Muscle of leg (tissue), 11 donors: ENCODE measurements around the gene DDX41. TPM values are rescaled to one million over a fixed set of nuclear protein-coding genes. Genes with fewer than 3 reads are reported as not detected.
"Not testable (repeated sequence)": the region's sequence is repeated elsewhere in the genome, so short reads cannot be mapped to it uniquely, and the experiment has no call there.

ENCODE experiments used
- DNase-seq: peaks from one replicate; pipeline ENCODE4 v3.0.0; 2013
- H3K27ac ChIP-seq: one replicate; pipeline ENCODE4 v1.5.1; 2013; ENCODE audit warnings: mild to moderate bottlenecking, low read length, control low read depth
- H3K27me3 ChIP-seq: one replicate; pipeline ENCODE4 v1.6.1; 2013; ENCODE audit warnings: low read length; ENCODE audit not compliant: control insufficient read depth, insufficient read depth
- H3K36me3 ChIP-seq: one replicate; pipeline ENCODE4 v1.6.1; 2013; ENCODE audit warnings: low read length; ENCODE audit not compliant: control insufficient read depth, insufficient read depth
- H3K4me1 ChIP-seq: one replicate; pipeline ENCODE4 v1.6.1; 2013; ENCODE audit warnings: low read length; ENCODE audit not compliant: control insufficient read depth, insufficient read depth
- H3K4me3 ChIP-seq: one replicate; pipeline ENCODE4 v1.5.1; 2013; ENCODE audit warnings: low read length, control low read depth
- H3K9me3 ChIP-seq: replicated peaks from 2 replicates; pipeline ENCODE4 v1.6.1; 2013; ENCODE audit warnings: low read depth, low read length; ENCODE audit not compliant: control insufficient read depth
- WGBS: methylation state at CpG from one replicate; pipeline ENCODE4 v1.1.5; 2013; ENCODE audit warnings: missing lambda C conversion rate; ENCODE audit not compliant: insufficient coverage; 5-methylcytosine and 5-hydroxymethylcytosine counted together
- polyA plus RNA-seq, 8 donors: library from polyadenylated mRNA; unstranded; fragments of 120-200 nt; gene quantifications; one replicate each; pipeline versions ENCODE4 v1.2.1 to v1.2.3, GENCODE V29; 2013; ENCODE audit warnings: inconsistent platforms in 1 of 8, low replicate concordance in 1 of 8; ENCODE audit not compliant: insufficient read length in 8 of 8, insufficient read depth in 1 of 8
- total RNA-seq: library from RNA; stranded (reverse); fragments of 120-200 nt; gene quantifications from one replicate; pipeline ENCODE4 v1.2.4, GENCODE V29; 2013

Gene DDX41
- total and polyA plus RNA-seq, 9 donors = 44.4 to 69.0 (median 54.0) TPM

DNA sequence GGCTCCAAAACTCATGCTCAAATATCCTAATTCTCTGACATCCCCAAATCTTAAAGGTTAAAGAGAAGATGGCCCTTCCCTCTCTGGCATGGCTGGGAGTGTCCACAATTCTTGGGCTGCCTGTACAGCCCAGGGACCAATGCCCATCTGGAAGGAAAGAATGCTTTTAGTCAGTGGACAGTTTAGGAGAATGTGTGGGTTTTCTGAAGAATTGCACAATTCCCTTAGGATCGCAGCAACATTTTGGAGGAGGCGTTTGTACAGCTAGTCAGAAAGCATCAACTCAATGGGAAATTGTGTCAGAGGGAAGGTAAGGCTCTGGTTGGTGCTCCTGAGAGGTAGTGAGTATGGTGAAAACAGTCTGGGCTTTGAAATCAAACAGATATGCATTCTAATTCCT, 22.6 kb upstream of the DDX41 start:
- no peak for DNase-seq
- H3K4me1 ChIP-seq = peaks cover 30% of the 10 kb centered on the region
- peaks cover 46% of the 10 kb centered on the region for H3K36me3 ChIP-seq
- H3K27me3 ChIP-seq = no peaks in the 10 kb centered on the region
- no peak overlapping the region for H3K27ac ChIP-seq
- no peak overlapping the region for H3K4me3 ChIP-seq
- no peaks in the 10 kb centered on the region for H3K9me3 ChIP-seq
- 73% methylated on average over 2 of the region's 2 CpGs for WGBS

DNA sequence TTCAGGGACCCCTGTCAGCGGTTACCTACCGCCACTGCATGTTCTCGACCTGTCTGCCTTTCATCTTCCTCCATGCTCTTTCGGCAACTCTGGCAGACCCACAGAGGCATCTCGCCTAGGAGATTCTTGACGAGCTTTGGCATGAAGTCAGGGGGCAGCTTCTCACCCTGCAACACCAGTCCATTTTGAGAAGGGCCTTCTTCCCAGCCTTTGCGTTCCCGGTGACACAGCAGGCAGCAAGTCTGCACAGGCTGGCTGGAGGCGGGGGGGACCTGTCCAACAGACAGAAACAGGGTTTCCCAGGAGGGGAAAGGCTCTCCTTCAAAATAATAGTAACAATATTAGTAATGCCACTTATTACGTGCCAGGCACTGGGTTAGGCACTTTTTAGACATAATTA, 22.1 kb upstream of the DDX41 start:
- Histone ChIP-seq H3K4me3 (no peak overlapping the region), H3K27ac (no peak overlapping the region), H3K4me1 (peaks cover 30% of the 10 kb centered on the region), H3K9me3 (no peaks in the 10 kb centered on the region), H3K36me3 (peaks cover 49% of the 10 kb centered on the region), H3K27me3 (no peaks in the 10 kb centered on the region)
- no peak for DNase-seq
- 95% methylated on average over 6 of the region's 10 CpGs for WGBS

DNA sequence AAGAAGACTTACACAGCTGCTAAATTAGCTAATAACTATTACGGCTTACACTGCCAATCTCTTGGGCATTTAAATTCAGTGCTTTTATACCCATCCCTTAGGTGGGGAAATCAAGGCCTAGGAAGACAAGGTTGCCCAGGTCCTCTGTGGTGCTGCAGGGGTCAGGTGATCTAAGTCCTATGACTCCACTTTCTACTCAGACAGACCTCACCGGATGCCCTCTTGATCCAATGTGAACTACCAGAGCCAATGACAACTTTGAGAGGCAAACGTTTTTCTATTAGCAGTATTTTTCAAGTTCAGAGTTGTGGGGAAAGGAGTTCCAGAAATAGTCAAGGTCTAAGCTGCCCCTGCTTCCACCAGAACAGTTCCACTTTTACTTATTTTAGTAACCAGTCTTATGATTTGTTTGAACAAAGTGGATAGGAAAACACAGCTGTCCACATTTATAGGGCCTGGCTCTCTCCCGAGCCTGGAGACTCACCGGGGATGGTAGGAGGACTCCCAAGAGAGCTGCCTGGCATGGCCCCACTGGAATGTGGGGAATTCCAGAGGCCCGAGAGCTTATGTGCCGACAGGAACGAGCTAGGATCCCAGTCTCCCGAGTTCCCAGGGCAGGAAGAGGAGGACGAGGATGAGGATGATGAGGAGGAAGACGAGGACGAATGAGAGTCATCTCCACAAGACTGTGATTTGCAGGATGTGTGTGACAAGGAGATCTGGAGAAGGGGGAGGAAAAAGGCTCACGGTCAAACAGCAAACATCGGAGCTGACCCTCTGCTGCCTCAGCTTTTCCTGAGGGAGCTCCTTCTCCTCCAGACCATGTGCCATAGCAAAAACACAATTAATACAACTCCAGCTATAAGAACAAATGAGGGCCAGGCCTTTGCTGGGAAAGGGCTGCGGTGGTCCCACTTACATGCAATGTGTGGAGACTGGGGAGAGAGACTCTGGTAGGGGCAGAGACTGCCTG, 20.9 kb upstream of the DDX41 start:
- Histone ChIP-seq H3K4me1 (peaks cover 29% of the 10 kb centered on the region), H3K4me3 (no peak overlapping the region), H3K36me3 (peaks cover 58% of the 10 kb centered on the region), H3K27ac (peak overlapping the region; percentile 35), H3K9me3 (no peaks in the 10 kb centered on the region), H3K27me3 (no peaks in the 10 kb centered on the region)
- 56% methylated on average over 10 of the region's 15 CpGs for WGBS
- DNase-seq = no peak

DNA sequence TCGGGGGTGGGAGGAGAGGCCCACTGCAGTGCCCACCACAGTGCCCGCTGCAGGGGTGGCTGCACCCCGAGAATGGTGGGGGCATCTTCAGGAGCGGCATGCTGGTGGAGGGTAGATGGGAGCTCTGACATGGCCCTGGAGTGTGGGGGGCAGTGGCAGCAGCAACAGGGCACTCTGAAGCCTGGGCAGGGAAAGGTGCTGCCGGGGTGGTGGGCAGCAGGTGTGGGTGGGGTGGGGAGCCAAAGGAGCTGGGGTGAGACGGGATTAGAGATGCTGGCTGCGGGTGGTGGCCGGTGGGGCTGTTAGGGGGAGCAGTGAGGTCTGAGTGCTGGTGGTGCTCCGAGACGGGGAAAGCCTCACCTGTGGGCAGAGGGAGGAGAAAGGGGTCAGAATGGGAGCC, 19.6 kb upstream of the DDX41 start:
- H3K9me3 ChIP-seq = no peaks in the 10 kb centered on the region
- H3K4me1 ChIP-seq = peaks cover 29% of the 10 kb centered on the region
- H3K27ac ChIP-seq = no peak overlapping the region
- WGBS = 97% methylated on average over 6 of the region's 10 CpGs
- H3K27me3 ChIP-seq = no peaks in the 10 kb centered on the region
- peaks cover 71% of the 10 kb centered on the region for H3K36me3 ChIP-seq
- no peak for DNase-seq
- no peak overlapping the region for H3K4me3 ChIP-seq

DNA sequence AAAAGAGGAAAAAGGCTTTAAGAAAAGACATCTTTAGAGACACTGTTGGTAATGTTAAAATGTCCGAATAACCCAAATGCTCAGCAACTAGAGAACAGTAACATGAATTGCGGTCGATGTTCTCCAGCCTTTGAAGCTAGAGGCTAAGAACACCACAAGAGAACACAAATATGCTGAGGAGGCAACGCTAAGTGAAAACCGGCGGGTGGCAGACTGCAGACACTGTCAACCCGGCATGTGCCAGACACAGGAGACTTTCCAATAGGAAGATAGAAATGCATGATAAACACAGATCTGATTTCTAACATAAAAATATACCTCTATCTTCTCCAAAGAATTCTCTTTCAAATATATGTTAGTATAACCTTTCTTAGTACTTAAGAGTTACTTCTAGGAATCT, 18.4 kb upstream of the DDX41 start:
- Histone ChIP-seq H3K36me3 (peaks cover 82% of the 10 kb centered on the region), H3K27me3 (no peaks in the 10 kb centered on the region), H3K4me1 (peaks cover 29% of the 10 kb centered on the region), H3K4me3 (no peak overlapping the region), H3K27ac (no peak overlapping the region), H3K9me3 (no peaks in the 10 kb centered on the region)
- DNase-seq = no peak
- WGBS = 96% methylated on average over 3 of the region's 7 CpGs

DNA sequence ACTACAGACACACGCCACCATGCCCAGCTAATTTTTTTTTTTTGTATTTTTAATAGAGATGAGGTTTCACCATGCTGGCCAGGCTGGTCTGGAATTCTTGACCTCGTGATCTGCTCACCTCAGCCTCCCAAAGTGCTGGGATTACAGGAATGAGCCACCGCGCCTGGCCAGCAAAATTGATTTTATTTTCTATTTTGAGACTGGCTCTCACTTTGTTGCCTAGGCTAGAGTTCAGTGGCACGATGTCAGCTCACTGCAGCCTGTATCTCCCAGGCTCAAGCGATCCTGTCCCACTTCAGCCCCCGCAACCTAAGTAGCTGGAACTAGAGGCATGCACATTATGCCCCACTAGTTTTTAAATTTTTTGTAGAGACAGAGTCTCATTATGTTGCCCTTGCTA, 17.7 kb upstream of the DDX41 start:
- not testable (repeated sequence) for H3K9me3 ChIP-seq, DNase-seq, H3K4me3 ChIP-seq, H3K27me3 ChIP-seq, H3K27ac ChIP-seq
- 100% methylated on average over 4 of the region's 7 CpGs for WGBS
- H3K4me1 ChIP-seq = peaks cover 25% of the 10 kb centered on the region
- H3K36me3 ChIP-seq = peaks cover 84% of the 10 kb centered on the region

DNA sequence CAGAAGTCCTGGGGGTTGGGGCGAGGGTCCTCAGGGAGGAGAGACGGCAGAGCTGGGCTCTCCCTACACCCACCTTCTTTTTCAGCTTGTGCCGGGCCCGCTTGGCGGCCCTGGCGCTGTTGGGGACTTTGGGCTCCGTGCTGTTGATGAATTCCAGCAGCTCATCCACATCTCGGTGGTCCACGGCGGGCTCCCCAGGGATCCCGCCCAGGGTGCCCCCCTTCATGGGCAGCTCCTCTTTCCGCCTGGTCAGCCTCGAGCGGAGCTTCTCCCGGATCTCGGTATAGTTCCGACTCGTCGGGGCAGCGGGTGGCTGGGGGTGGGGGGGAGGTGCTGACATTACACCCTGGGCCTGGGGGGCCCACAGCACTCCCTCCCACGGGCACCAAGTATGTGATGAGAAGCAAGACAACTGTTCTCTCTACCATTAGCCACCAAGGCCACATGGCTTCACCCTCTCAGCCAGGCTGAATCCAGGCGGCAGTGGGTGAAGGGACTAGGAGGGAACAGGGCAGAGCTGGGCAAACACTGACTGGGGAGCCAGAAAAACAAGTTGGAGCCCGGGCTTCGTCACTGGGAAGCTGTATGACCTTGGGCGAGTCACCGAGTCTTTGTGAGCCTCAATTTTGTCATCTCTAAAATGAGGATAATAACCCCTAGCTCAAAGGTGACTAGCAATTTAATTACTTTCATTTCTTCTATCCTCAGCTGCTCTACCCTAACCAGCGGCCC, 14.6 kb upstream of the DDX41 start:
- Histone ChIP-seq H3K4me3 (no peak overlapping the region), H3K27ac (no peak overlapping the region), H3K4me1 (peaks cover 5% of the 10 kb centered on the region), H3K27me3 (no peaks in the 10 kb centered on the region), H3K9me3 (no peaks in the 10 kb centered on the region), H3K36me3 (peaks cover 87% of the 10 kb centered on the region)
- WGBS = 90% methylated on average over 15 of the region's 27 CpGs
- no peak for DNase-seq

DNA sequence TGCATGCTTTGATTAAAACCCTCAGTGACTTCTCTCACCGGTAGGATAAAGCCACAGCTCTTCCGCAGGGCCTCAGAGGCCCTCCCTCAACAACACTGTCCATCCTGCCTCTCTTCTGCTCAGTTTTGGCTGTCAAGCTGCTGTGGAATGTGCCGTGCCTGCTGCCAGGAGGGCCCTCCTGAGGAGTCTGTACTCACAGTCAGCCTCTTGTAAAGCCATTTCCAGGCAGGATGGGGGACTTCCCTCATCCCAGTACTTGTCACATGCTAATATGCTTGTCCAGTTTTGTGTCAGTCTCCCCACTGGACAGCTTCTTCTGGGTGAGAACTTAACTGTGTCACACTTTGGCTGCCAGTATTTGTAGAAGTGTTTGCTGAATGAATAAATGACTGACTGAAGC, 13.9 kb upstream of the DDX41 start:
- H3K4me1 ChIP-seq = peaks cover 5% of the 10 kb centered on the region
- no peak overlapping the region for H3K27ac ChIP-seq
- H3K36me3 ChIP-seq = peaks cover 89% of the 10 kb centered on the region
- H3K4me3 ChIP-seq = no peak overlapping the region
- H3K9me3 ChIP-seq = no peaks in the 10 kb centered on the region
- 53% methylated on average over 3 of the region's 3 CpGs for WGBS
- no peaks in the 10 kb centered on the region for H3K27me3 ChIP-seq
- DNase-seq = no peak

DNA sequence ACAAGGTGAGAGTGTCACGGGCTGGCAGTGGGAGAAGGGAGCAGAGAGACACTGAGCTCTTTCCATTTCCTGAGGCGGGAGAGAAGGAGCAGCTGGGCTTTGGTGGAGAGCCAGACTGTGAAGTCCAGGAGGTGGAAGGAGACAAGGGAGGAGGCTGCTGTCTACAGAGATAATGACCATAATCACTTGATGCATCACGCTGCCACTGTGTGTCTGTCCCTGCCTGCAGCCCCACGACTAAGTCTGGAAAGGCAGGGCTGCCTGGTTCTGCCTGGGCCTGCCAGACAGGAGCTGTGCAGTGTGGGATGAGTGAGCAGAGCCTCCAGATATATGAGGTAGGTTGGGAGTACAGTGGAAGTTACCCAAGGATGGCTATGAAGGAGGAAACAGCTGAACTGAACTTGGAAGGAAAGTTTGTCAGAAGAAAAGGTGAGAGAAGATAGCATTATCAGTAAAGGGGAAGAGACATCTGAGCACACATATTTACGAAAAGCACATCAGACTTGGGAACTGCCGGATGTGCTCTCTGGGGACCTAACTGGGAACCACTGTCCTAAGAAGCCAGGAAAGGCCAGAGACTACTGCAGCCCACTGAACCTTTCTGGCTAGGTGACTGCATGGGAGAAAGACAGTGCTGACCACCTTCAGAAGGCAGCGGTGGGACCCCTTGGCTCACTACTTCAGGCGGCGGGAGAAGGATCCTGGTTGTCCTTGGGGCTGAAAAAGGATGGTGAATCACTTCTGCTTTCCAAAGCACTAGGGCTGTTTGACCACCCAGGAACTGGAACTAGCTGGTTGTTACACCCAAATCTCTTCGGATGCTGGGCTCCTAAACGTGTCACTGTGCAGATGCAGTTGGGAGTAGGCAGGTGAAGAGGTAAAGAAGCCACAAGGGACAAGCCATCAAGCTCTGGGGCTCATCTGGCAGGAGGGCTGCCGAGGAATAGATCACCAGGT, 12.8 kb upstream of the DDX41 start:
- H3K27me3 ChIP-seq = no peaks in the 10 kb centered on the region
- WGBS = 84% methylated on average over 9 of the region's 12 CpGs
- no peak overlapping the region for H3K4me3 ChIP-seq
- no peak overlapping the region for H3K27ac ChIP-seq
- no peaks in the 10 kb centered on the region for H3K9me3 ChIP-seq
- H3K4me1 ChIP-seq = peaks cover 5% of the 10 kb centered on the region
- H3K36me3 ChIP-seq = peaks cover 93% of the 10 kb centered on the region
- DNase-seq = no peak
